GM03348 (cell line): ENCODE data around the gene ZNF346.

Source experiments
- DNase-seq: peaks from one replicate; pipeline ENCODE4 v3.0.0; 2012; ENCODE audit warnings: low spot score

ZNF346 gene

DNA sequence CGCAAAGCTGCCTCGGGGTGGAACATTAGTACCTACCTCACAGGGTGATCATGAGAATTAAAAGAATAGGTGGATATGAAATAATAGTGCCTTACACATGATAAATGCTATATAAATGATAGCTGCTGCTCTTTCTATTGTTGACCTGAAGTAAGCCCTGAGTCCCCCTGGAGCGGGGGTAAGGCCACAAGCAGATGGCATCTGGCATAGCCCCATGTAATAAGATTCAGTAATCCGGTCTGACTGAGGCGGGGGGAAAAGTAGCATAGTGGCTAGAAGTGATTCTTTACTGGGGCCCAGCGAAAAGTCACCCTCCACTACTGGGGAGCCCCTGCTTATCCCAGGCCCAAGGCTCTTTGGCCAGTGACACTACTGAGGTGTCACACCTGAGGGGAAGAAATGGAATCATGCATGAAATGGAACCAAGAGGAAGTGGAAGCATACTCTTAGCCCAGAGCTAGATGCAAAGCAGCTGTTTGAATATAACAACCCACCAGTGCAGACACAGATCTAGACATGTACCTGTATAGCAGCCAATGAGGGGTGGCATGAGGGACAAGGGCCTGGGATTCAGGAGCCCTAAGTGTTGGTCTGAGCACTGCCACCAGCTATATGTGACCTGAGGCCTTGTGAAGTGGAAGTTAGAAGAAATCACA, 48.2 kb downstream of the ZNF346 start:
- no peak for DNase-seq

DNA sequence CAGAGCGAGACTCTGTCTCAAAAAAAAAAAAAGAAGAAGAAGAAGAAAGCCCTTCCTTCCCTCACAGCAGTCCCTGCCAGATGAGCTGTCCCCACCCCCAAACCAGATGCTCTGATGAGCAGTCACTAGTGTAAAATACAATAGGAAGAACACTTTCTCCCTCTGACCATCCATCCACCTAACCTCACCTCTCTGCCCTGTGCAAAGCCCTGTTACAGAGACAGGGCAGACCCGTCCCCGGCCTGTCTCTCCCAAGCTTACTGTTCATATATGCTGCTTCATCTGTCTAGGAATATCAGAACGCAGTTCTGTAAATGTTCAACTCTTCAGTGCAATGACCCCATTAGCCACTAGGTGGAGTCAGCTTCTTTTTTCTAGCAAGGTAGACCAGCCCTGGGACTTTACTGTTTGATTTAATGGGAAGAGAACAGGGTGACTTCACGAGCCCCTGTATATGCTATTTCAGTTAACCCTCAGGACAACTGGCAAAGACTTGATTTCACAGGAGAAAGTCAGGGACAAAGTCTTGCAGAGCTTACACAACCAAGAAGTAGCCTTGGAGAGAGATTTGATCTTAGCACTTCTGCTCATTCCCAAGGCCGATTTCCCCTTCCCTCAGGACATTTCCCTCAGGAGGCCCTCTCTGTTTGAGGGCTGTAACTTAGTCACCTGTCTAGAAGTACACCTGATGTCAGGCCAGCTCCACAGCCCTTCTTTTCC, 49.3 kb downstream of the ZNF346 start:
- peak; percentile 84 for DNase-seq

DNA sequence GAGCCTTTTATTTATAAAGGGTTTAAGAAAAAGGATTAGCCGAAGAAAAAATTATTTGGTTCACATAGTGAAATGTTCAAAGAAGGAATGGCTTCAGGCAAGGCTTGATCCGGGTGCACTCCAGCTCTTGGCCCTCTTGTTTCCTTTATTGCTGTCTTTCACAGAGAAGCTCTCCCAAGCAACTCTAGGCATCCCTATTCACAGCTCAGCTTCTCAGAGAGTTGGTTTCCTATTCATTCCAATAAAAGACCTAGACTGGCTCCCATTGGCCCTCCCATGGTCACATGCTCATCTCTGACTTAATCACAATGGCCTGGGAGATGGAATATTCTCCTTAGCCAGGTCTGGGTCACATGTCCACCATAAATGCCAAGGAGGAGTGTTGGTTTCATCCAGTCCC, 54.8 kb downstream of the ZNF346 start:
- no peak for DNase-seq

DNA sequence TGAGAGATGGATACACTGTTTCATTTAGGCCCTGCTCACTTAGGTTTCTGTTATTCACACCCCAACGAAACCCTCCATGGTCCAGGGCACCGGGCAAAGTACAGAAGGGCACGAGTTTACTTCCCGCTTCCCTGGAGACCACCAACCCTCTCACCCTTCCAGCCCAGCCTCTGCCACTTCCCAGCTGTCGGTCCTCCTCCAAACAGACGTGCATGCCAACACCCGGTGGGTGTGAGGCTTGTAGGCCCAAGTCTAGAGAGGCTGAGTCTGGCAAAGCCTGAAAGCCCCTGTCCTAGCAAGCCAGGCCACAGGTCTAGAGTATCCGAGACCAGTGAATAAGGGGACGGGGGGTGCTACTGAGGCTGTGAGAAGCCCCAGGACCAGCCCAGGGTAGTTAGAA, 57.1 kb downstream of the ZNF346 start:
- no peak for DNase-seq

DNA sequence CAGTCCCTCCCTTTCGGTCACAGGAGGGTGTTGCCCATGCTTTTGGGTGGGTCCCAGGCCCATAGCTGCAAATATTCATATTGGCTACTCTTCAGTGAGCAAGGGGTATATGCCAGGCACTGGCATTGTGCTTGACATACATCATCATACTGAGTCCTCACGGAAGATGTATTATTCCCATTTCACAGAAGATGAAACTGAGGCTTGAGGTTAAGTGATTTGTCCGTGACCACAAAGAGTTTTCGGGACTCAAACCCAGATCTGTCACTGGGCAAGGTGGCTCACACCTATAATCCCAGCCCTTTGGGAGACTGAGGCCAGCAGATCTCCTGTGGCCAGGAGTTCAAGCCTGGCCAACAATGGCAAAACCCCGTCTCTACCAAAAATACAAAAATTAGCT, 57.8 kb downstream of the ZNF346 start:
- DNase-seq = no peak

DNA sequence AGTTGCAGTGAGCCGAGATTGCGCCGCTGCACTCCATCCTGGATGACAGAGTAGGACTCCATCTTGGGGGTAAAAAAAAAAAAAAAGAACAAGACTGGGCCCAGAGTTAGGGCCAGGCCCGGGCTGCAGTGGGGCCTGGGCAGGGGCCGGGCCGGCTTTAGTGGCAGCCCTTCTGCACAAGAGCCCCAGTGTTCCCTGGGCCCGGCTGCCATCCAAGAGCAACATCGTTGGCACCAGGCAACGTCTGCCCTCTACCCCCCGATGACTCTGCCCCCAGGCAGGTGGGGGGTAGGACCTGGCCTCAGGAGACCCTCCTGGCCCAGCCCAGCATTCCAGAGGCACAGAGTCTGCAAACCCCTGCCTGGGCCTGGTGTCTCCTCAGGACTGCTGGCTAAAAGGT, 59.4 kb downstream of the ZNF346 start:
- no peak for DNase-seq

DNA sequence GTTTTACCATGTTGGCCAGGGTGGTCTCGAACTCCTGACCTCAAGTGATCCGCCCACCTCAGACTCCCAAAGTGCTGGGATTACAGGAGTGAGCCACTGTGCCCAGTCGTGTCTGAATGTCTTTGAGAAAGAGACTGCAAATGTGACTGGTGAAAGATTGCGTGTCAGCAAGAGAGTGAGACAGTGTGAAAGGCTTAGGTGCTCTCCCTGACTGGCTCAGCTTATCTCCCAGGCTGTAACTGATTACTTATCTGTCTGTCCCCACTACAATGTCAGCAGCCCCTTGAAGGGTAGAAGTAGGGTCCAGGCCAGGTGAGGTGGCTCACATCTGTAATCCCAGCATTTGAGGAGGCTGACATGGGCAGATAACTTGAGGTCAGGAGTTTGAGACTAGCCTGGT, 60.9 kb downstream of the ZNF346 start:
- no peak for DNase-seq

DNA sequence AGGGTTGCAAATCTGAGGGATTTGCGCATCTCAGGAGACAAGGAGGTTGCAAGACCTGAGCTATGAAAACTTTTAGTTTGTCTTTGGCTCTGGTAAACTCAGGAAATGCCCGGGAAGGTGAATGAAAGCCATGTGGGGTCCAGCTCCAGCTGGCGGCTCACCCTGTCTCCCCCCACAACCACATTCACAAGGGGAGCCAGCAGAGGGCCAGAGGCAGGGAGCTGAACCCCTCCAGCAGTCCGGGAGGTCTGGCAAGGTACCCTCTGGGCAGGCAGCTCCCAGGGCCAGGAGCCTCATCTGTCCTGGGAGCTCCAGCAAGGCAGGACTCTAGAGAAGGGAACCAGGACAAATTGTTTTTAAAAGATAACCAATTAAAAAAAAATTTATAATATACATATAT, 61.7 kb downstream of the ZNF346 start:
- DNase-seq = no peak

DNA sequence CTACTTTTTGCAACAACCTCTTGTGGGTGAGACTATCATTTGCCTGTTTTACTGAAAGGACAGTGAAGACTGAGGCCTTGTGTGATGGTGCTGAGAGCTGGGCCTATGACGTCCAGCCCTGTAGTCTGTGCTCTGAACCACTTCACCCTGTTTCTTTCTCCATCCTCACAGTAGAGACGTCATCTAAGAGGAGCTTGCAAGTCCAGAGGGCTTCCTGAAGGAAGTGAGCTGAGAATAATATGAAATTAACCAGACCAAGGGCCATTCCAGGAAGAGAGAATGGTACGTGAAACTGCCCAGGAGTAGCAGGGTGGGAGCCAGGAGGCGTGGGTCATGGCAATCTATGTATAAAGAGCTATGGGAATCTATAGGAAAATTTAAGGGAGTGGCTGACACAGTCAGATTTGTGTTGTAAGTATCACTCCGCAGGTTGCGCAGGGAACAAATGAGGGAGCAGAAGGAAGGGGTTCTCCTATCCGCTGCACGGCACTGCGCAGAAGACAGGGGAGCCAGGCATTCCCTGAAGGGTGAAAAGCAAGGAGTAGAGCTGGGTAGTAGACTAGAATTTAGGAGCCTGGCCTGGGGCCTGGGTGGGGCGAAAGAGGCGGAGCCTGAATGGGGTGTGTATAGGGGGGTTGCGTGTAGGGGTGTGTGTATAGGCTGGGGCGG, 63.6 kb downstream of the ZNF346 start:
- no peak for DNase-seq

DNA sequence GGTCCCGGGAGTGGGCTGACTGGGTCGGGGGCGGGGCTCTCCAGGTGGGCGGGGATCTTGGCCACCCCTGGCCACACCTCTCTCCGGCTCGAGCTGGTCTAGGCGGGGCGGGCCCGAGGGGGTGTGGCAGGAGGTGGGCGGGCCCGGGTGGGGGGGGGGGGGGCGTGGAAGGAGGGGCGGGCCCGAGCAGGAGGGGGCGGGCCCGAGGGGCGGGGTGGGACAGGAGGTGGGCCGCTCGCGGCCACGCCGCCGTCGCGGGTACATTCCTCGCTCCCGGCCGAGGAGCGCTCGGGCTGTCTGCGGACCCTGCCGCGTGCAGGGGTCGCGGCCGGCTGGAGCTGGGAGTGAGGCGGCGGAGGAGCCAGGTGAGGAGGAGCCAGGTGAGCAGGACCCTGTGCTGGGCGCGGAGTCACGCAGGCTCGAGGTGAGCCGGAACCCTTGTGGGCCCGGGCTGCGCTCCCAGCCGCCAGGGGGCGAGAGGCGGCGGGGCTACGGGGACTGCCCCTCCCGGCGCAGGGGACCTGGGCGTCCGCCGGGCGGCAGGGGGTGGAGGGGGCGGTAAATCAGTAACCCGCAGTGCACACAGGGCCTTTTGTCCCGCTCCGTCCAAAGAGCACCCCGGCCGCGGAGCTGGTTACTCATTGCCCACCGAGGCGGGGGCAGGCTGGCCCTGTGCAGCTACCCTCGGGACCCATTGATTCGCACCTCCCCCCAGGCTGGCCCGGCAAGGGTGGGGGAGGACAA, 64.3 kb downstream of the ZNF346 start, which contains the start of gene FGFR4:
Gene FGFR4 (plus strand): TSS at position 262 of the 744 bp plus-strand sequence. CDS start 2,688 bp downstream, outside the sequence.
- DNase-seq = peak; percentile 94

DNA sequence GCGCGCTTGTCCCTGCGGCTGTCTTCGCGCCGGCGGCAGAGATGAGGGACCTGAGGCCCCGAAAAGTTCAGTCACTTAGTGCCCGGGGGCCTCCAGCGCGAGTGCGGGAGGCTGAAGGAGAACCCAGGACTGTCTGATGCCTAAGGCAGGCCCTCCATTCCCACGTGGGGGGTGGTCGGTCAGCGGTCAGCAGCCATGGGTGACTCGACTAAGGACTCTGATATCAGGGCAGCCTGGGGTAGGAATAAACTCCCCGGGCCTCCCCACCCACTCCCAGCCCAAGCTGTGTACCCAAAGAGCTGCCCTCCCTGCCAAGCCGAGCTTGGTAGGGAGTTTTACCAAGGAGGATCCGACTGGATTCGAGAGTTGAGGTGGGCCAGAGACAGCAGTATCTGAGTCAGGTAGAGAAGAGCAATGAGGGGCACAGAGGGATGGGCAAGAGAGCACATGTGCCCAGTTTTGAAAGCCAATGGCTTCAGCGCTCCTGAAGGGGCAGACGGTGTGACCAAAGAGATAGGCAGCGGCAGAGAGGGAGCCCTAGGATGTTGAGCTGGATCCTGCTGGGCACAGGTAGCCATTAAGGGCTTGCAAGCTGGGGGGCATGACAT, 65.0 kb downstream of the ZNF346 start:
- DNase-seq = no peak

DNA sequence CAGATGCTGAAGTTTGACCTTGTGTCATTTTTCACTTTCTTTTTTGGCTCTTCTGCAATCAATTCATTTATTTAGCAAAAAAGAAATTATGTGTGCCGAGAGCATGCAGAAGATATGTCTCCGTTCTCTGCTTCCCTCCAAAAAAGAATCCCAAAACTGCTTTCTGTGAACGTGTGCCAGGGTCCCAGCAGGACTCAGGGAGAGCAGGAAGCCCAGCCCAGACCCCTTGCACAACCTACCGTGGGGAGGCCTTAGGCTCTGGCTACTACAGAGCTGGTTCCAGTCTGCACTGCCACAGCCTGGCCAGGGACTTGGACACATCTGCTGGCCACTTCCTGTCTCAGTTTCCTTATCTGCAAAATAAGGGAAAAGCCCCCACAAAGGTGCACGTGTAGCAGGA, 66.6 kb downstream of the ZNF346 start:
- DNase-seq = peak; percentile 33

DNA sequence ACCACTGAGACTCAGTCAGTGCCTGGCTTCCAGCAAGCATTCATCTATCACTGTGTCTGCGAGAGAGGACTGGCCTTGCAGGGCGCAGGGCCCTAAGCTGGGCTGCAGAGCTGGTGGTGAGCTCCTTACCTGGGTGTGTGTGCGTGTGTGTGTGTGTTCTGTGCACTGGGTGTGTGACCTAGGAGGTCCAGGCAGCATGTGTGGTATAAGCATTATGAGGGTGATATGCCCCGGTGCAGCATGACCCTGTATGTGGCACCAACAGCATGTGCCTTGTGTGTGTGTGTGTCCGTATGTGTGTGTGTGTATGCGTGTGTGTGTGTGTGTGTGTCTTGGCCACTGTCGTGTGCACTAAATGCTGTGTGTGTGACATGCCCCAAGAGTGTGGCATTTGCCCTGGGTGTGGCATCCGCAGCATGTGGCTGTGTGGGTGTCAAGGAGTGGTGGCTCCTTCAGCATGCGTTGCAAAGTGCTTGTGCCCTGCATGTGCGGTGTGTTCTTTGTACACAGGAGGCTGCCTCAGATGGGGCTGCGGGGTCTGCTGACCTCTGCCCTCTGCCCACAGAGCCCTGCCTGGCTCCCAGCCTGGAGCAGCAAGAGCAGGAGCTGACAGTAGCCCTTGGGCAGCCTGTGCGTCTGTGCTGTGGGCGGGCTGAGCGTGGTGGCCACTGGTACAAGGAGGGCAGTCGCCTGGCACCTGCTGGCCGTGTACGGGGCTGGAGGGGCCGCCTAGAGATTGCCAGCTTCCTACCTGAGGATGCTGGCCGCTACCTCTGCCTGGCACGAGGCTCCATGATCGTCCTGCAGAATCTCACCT, 67.5 kb downstream of the ZNF346 start:
- no peak for DNase-seq

DNA sequence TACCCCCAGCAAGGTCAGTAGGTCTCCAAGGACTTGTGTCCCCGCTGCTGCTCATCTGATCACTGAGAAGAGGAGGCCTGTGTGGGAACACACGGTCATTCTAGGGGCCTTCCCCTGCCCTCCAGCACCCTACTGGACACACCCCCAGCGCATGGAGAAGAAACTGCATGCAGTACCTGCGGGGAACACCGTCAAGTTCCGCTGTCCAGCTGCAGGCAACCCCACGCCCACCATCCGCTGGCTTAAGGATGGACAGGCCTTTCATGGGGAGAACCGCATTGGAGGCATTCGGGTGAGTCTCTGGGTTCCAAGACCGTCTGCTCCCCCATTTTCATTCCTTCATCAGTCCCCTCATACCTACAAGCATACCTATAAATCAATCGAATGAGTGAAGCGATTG, 68.3 kb downstream of the ZNF346 start:
- no peak for DNase-seq

DNA sequence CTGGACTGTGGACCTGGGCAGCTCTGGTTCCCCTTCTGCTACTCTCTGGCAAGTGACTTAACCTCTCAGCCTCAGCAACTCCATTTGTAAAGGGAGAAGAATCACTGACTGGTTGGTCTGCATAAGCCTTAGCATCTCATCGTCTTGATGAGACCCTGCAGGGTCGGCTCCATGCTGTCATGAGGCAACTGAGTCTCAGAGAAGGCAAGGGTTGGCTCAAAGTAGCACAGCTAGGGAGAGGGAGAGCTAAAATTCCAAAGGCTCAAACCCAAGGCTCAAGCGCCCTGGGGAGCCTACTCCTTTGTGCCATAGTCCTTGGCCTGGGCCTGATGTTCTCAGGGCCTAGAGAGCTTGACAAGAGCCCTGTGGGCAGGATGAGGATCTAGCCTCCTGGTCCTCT, 68.7 kb downstream of the ZNF346 start:
- no peak for DNase-seq

DNA sequence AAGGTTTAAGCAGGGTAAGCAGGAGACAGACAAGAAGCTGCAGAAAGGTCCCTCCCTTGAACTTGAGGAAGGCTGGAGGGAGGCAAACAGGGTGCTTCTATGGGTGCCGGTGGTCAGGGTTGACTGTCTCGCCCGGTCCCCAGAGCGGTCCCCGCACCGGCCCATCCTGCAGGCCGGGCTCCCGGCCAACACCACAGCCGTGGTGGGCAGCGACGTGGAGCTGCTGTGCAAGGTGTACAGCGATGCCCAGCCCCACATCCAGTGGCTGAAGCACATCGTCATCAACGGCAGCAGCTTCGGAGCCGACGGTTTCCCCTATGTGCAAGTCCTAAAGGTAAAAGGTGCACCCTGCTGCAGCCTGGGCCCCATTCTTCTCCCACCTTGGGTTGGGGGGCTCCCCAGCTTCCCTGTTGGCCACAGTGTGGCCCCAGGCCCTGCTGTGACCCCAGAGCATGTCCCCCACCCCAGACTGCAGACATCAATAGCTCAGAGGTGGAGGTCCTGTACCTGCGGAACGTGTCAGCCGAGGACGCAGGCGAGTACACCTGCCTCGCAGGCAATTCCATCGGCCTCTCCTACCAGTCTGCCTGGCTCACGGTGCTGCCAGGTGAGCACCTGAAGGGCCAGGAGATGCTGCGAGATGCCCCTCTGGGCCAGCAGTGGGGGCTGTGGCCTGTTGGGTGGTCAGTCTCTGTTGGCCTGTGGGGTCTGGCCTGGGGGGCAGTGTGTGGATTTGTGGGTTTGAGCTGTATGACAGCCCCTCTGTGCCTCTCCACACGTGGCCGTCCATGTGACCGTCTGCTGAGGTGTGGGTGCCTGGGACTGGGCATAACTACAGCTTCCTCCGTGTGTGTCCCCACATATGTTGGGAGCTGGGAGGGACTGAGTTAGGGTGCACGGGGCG, 69.9 kb downstream of the ZNF346 start:
- no peak for DNase-seq

DNA sequence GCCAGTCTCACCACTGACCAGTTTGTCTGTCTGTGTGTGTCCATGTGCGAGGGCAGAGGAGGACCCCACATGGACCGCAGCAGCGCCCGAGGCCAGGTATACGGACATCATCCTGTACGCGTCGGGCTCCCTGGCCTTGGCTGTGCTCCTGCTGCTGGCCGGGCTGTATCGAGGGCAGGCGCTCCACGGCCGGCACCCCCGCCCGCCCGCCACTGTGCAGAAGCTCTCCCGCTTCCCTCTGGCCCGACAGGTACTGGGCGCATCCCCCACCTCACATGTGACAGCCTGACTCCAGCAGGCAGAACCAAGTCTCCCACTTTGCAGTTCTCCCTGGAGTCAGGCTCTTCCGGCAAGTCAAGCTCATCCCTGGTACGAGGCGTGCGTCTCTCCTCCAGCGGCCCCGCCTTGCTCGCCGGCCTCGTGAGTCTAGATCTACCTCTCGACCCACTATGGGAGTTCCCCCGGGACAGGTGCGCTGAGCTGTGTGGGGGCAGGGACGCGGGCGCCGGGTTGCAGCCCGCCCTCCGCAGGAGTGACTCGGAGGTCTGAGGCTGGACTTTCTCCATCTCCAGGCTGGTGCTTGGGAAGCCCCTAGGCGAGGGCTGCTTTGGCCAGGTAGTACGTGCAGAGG, 70.7 kb downstream of the ZNF346 start:
- DNase-seq = no peak

DNA sequence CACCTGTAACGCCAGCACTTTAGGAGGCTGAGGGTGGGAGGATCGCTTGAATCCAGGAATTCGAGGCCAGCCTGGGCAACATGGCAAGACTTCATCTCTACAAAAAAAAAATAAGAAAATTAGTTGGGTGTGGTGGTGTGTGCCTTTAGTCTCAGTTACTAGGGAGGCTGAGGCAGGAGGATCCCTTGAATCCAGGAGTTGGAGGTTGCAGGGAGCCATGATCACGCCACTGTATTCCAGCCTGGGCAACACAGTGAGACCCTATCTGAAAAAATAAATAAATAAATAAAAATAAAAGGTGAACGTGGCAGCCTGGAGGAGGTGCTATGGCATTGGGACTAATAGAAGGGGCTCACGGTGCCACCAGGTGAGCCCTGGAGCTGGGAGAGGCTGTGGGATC, 71.3 kb downstream of the ZNF346 start:
- no peak for DNase-seq

DNA sequence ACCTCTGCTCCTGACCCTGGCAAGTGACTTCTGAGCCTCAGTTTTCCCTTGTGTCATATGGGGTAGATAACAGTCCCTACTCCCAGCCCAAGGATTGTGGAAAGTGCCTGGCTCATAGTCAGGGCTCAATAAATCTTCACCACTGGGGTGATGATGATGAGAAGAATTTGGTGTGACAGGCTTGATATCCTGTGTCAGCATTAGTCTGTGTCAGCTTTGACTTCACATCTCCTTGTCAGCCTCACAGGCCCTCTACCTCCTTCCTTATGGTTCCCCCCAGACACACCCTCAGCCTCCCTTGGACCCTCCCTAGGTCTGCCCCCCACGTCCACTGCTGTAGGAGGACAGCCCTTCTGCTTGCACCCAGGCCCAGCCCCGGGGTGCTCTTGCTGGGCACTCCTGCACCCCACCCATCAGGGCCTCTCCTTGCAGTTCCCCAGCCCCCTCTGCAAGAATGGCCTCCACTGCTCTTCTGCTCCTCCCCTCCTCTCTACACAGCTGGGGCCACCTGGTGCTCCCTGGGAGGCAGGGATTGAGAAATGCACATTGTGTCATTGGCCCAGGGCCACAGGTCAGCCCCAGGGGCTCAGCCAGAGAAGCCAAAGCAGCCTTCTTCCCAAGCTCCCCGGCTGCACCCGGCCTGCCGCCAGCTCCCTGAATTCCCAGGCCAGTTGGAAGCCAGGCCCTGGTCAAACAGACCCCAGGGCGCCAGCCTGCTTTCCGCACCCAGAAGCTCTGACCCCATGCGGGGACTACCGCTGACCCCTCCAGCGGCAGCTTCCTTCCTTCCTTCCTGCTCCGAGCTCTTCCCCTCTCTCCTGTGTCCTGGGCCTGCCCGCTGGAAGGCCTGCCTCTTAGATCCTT, 72.0 kb downstream of the ZNF346 start:
- no peak for DNase-seq
